ENCODE data around the gene TNS1. TPM values are rescaled to one million over a fixed set of nuclear protein-coding genes. Genes with fewer than 3 reads are reported as not detected.

Gene TNS1
- total RNA-seq, 1 donor from 2014 or later, result 54.5 TPM

DNA sequence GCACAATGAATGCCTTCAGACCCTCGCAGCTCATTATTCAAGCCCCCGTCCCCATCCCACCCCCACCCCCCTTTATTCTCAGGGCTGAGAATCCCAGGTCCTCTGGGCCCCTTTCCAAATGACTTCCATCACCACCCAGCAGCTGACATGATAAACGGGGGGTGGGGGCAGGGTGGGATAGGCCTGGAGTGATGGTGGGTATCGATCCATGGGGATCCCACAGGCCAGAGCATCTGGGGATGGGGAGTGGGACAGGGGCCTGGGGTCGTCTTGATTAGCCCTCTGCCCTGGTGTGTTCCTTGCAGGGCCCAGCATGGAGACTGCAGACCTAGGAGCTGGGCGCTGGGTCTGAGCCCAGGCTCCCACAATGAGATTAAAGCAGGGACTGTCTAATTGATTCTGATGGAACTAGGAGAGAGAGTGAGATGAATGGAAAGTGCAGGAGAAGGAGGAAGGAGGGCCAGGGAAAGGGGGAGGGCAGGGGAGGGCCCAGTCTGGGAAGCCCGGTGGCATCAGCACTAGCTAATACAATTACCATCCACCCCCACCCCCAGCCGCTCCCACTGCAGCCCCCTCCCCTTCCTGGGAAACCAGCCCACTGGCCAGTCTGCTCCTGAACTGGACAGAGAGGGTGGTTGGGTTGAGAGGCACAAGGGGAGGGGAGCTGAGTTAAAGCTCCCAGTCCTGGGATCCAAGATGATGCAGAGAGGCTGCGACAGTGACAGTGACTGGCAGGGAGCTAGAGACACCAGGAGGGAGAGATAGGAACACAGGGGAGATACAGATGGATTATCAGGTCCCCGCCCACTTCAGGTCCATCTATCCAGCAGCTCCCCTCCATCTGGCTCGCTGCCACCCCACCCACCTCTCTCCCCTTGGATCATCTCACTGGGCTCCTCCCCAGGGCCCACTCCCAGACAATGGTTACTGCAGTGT is 13.1 kb upstream of the TNS1 start:
- Histone ChIP-seq H3K27me3 (ENCODE audit: control insufficient read depth, insufficient read depth, low read length) (peaks cover 10% of the 10 kb centered on the region), H3K36me3 (ENCODE audit: control insufficient read depth, insufficient read depth, low read length) (no peaks in the 10 kb centered on the region), H3K4me3 (ENCODE audit: low read depth, low read length) (no peak overlapping the region)
- TF ChIP-seq, protein P1, sequence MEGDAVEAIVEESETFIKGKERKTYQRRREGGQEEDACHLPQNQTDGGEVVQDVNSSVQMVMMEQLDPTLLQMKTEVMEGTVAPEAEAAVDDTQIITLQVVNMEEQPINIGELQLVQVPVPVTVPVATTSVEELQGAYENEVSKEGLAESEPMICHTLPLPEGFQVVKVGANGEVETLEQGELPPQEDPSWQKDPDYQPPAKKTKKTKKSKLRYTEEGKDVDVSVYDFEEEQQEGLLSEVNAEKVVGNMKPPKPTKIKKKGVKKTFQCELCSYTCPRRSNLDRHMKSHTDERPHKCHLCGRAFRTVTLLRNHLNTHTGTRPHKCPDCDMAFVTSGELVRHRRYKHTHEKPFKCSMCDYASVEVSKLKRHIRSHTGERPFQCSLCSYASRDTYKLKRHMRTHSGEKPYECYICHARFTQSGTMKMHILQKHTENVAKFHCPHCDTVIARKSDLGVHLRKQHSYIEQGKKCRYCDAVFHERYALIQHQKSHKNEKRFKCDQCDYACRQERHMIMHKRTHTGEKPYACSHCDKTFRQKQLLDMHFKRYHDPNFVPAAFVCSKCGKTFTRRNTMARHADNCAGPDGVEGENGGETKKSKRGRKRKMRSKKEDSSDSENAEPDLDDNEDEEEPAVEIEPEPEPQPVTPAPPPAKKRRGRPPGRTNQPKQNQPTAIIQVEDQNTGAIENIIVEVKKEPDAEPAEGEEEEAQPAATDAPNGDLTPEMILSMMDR (IDR thresholded peaks at IDR 0.05; ENCODE audit: insufficient read depth, low read length, poor library complexity, severe bottlenecking), result no peak
- DNase-seq (ENCODE audit: low read depth), result no peak

DNA sequence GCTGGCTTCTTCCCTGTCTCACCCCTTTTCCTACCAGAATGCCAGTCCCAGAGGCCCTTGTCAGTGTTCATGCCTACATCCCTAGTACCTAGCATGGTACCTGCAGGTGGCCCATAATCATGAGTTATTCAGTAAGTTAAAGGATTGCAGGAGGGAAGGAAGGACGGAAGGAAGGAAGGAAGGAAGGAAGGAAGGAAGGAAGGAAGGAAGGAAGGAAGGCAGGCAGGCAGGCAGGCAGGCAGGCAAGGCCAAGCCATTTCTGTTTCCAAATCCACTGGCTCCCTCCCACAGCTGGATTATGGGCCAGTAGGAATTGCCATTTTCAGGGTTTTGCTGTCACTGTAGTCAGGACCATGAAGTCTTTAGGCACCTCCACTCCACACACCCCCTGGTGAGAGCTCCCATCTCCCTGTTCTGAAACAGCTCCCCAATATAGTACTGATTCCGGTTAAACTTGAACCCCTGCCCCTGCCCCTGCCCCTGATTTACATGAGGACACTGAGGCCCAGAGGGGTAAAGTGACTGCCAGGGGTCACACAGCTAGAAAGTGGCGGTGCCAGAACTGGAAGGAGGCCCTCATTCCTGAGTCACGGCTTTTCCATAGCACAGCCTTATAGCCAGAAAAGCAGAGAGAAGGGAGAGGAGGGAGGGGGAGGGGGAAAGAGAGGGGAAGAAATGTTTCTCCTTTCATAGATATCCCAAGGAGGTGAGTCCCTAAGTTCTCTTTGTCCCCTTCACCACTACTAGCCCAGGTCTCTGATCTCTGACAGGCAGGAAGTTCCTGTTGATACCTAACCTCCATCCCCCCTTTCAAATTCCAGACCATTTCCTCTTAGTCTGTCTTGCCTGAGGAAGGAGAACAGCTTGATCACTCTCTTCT is 12.2 kb upstream of the TNS1 start:
- TF ChIP-seq, protein P1 (IDR thresholded peaks at IDR 0.05; ENCODE audit: insufficient read depth, low read length, poor library complexity, severe bottlenecking), result no peak
- Histone ChIP-seq H3K27me3 (ENCODE audit: control insufficient read depth, insufficient read depth, low read length) (peaks cover 18% of the 10 kb centered on the region), H3K36me3 (ENCODE audit: control insufficient read depth, insufficient read depth, low read length) (no peaks in the 10 kb centered on the region), H3K4me3 (ENCODE audit: low read depth, low read length) (no peak overlapping the region)
- DNase-seq (ENCODE audit: low read depth), result no peak

DNA sequence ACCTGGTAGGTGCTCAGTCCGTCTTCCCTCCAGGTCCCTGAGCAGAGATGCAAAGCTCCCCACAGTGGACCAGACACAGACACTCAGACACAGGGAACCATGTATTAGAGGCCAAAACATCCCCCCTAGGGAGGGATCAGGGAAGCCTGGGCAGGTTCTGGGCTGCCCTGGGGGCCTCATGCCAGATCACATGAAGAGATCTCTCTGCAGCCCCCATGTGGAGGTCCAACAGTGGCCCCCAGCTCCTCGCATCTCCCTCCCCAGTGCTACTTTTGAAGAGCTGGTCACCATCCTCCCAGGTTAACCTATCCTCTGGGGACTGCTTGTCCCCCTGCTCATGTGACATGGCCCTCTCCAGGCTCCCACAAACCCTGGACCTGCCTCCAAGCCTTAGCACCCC is 10.5 kb upstream of the TNS1 start:
- DNase-seq (ENCODE audit: low read depth), result no peak
- Histone ChIP-seq H3K4me3 (ENCODE audit: low read depth, low read length) (no peak overlapping the region), H3K27me3 (ENCODE audit: control insufficient read depth, insufficient read depth, low read length) (peaks cover 24% of the 10 kb centered on the region), H3K36me3 (ENCODE audit: control insufficient read depth, insufficient read depth, low read length) (no peaks in the 10 kb centered on the region)
- TF ChIP-seq, protein P1 (IDR thresholded peaks at IDR 0.05; ENCODE audit: insufficient read depth, low read length, poor library complexity, severe bottlenecking), result no peak

DNA sequence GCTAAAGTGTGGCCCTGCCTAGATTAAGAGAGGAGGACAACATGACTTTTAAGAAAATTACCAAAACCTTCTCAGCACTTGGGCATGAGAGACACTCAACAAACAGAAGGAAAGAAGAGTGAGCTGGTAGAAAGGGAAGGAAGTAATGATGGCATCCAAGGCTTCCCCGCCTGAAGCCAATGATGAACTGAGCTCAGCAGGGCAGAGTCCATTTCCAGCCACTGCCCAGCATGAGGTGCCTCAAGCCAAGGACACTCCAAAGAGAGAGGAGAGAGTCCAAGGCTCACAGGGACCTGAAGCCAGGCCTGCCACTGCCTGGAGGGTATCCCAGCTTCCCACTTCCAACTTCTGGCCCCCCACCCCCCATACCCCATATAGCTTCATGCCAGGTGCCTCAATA is 9.5 kb upstream of the TNS1 start:
- Histone ChIP-seq H3K4me3 (ENCODE audit: low read depth, low read length) (no peak overlapping the region), H3K27me3 (ENCODE audit: control insufficient read depth, insufficient read depth, low read length) (peaks cover 24% of the 10 kb centered on the region), H3K36me3 (ENCODE audit: control insufficient read depth, insufficient read depth, low read length) (no peaks in the 10 kb centered on the region)
- DNase-seq (ENCODE audit: low read depth), result no peak
- TF ChIP-seq, protein P1 (IDR thresholded peaks at IDR 0.05; ENCODE audit: insufficient read depth, low read length, poor library complexity, severe bottlenecking), result no peak

DNA sequence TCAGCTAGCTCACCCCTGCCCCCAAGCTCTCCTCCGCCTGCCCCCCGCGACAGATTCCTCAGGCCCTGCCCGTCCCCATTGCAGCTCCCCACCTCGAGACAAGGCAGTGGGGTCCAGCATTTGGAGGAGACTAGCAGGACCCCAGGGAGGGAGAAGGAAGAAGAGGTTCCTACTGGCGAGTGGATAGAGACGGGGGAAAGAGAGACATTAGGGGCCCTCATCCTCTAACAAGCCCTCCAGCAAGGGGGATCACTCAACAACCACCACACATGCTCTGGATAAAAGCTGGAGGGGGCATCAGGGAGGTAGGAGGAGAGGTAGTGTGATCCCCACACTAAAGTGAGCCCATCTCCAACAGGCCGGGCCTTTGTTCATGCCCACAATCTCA is 8.9 kb upstream of the TNS1 start:
- Histone ChIP-seq H3K27me3 (ENCODE audit: control insufficient read depth, insufficient read depth, low read length) (peaks cover 24% of the 10 kb centered on the region), H3K36me3 (ENCODE audit: control insufficient read depth, insufficient read depth, low read length) (no peaks in the 10 kb centered on the region), H3K4me3 (ENCODE audit: low read depth, low read length) (no peak overlapping the region)
- TF ChIP-seq, protein P1 (IDR thresholded peaks at IDR 0.05; ENCODE audit: insufficient read depth, low read length, poor library complexity, severe bottlenecking), result no peak
- DNase-seq (ENCODE audit: low read depth), result no peak

All from kidney epithelial cell (primary cell).